ENCODE data around the gene ARRDC1. TPM values are rescaled to one million over a fixed set of nuclear protein-coding genes. Genes with fewer than 3 reads are reported as not detected.

The ARRDC1 gene
- total RNA-seq, 1 donor from 2014 or later = 114 TPM

DNA sequence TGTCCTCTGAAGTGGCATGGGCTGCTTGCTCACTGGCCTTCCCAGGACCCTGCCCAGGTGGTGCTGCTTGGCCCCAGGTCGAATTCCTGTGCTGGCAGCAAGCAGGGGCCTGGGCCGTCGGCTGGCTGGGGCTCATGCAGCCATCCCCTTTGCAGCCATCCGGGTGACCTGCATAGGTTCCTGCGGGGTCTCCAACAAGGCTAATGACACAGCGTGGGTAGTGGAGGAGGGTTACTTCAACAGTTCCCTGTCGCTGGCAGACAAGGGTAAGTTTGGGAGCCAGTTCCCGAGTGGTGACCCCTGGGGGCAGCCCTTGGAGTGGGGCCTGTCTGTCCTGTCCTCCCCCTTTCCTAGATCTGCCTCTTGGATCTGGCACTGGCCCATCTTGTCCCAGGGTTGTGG, 7.3 kb downstream of the ARRDC1 start:
- Histone ChIP-seq H3K36me3 (peaks cover 0 to 24% of the 10 kb centered on the region in 2 donors), H3K27ac (peak overlapping the region; percentile 69), H3K9me3 (no peaks in the 10 kb centered on the region), H3K27me3 (no peaks in the 10 kb centered on the region), H3K4me3 (peak overlapping the region in 1 of 2 donors; percentile 25), H3K4me1 (peaks cover 59% of the 10 kb centered on the region)
- TF ChIP-seq, protein P1, sequence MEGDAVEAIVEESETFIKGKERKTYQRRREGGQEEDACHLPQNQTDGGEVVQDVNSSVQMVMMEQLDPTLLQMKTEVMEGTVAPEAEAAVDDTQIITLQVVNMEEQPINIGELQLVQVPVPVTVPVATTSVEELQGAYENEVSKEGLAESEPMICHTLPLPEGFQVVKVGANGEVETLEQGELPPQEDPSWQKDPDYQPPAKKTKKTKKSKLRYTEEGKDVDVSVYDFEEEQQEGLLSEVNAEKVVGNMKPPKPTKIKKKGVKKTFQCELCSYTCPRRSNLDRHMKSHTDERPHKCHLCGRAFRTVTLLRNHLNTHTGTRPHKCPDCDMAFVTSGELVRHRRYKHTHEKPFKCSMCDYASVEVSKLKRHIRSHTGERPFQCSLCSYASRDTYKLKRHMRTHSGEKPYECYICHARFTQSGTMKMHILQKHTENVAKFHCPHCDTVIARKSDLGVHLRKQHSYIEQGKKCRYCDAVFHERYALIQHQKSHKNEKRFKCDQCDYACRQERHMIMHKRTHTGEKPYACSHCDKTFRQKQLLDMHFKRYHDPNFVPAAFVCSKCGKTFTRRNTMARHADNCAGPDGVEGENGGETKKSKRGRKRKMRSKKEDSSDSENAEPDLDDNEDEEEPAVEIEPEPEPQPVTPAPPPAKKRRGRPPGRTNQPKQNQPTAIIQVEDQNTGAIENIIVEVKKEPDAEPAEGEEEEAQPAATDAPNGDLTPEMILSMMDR (IDR thresholded peaks at IDR 0.05) = no peak
- no peak for DNase-seq (ENCODE audit: extremely low spot score in 2 of 2)
- intact Hi-C loops (cut with DNase I) = no loop called here

DNA sequence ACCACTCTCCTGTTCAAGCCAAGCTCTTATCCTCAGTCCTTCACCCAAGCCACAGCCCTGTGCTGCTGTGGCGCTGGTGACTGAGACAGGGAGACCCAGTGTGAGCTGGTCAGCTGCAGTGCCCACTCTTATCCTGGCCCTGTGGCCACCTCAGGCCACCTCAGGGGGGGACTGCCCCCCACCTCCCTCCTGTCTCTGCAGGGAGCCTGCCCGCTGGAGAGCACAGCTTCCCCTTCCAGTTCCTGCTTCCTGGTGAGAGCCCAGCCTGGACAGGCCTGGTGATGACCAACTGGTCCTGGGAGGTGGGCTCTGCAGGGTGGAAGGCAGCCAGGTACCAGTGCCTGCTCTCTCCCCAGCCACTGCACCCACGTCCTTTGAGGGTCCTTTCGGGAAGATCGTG, 7.8 kb downstream of the ARRDC1 start:
- peak overlapping the region; percentile 69 for H3K27ac ChIP-seq
- intact Hi-C loops (cut with DNase I) = no loop called here
- H3K4me3 ChIP-seq = peak overlapping the region in 1 of 2 donors; percentile 25
- H3K9me3 ChIP-seq = no peaks in the 10 kb centered on the region
- H3K27me3 ChIP-seq = no peaks in the 10 kb centered on the region
- H3K36me3 ChIP-seq = peaks cover 0 to 24% of the 10 kb centered on the region in 2 donors
- DNase-seq (ENCODE audit: extremely low spot score in 2 of 2) = no peak
- no peak for TF ChIP-seq POLR2AphosphoS5 (IDR thresholded peaks at IDR 0.05; ENCODE audit: insufficient read depth in 1 of 2, low read depth in 1 of 2)
- TF ChIP-seq, protein P1 (IDR thresholded peaks at IDR 0.05) = no peak
- no peak for TF ChIP-seq POLR2A (IDR thresholded peaks at IDR 0.05)
- peaks cover 59% of the 10 kb centered on the region for H3K4me1 ChIP-seq

DNA sequence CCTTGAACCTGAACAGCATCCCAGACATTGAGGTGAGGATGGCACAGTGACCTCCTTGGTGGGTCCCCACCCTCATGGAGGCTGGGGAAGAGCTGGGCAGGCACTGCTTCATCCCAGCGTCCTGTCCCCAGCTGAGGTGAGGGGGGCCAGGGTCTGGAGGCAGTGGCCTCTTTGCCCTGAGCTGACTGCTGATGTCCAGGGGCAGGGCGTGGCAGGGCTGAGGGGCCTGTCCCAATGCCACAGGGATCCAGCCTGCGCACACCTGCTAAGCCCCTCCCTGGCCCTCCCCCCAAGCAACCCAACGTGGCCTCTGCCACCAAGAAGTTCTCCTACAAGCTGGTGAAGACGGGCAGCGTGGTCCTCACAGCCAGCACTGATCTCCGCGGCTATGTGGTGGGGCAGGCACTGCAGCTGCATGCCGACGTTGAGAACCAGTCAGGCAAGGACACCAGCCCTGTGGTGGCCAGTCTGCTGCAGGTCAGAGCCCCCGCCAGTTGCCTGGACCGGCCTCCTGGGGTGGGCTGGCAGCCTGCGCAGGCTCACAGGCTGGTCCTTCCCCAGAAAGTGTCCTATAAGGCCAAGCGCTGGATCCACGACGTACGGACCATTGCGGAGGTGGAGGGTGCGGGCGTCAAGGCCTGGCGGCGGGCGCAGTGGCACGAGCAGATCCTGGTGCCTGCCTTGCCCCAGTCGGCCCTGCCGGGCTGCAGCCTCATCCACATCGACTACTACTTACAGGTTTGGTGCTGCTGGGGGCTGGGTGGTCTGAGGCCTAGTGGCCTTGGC, 8.4 kb downstream of the ARRDC1 start:
- TF ChIP-seq, protein P1 (IDR thresholded peaks at IDR 0.05) = no peak
- TF ChIP-seq POLR2A (IDR thresholded peaks at IDR 0.05) = no peak
- no peak for TF ChIP-seq POLR2AphosphoS5 (IDR thresholded peaks at IDR 0.05; ENCODE audit: insufficient read depth in 1 of 2, low read depth in 1 of 2)
- no peaks in the 10 kb centered on the region for H3K27me3 ChIP-seq
- H3K4me1 ChIP-seq = peaks cover 56% of the 10 kb centered on the region
- H3K4me3 ChIP-seq = peak overlapping the region in 1 of 2 donors; percentile 25
- H3K27ac ChIP-seq = peak overlapping the region; percentile 69
- peaks cover 0 to 24% of the 10 kb centered on the region in 2 donors for H3K36me3 ChIP-seq
- no peak for DNase-seq (ENCODE audit: extremely low spot score in 2 of 2)
- intact Hi-C loops (cut with DNase I) = no loop called here
- no peaks in the 10 kb centered on the region for H3K9me3 ChIP-seq

DNA sequence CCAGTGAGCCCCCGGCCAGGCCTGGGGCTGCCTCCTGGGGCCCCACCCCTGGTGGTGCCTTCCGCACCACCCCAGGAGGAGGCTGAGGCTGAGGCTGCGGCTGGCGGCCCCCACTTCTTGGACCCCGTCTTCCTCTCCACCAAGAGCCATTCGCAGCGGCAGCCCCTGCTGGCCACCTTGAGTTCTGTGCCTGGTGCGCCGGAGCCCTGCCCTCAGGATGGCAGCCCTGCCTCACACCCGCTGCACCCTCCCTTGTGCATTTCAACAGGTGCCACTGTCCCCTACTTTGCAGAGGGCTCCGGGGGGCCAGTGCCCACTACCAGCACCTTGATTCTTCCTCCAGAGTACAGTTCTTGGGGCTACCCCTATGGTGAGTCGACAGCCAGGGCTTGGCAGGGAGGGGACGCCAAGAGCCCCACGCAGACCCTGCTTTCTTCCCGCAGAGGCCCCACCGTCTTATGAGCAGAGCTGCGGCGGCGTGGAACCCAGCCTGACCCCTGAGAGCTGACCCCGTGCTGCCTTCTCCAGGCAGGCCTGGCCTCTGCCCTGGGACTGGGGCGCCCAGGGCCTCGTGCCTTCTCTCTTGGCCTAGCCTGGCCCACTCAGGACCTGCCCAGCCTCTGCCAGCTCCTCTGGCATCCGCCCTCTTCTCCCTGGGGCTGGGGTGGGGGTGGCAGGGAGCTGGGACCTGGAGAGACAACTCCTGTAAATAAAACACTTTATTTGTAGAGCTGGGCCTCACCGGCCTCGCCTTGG, 9.3 kb downstream of the ARRDC1 start:
- Histone ChIP-seq H3K9me3 (no peaks in the 10 kb centered on the region), H3K4me3 (no peak overlapping the region), H3K27ac (no peak overlapping the region), H3K27me3 (no peaks in the 10 kb centered on the region), H3K4me1 (peaks cover 60% of the 10 kb centered on the region), H3K36me3 (peaks cover 0 to 24% of the 10 kb centered on the region in 2 donors)
- TF ChIP-seq POLR2AphosphoS5 (IDR thresholded peaks at IDR 0.05; ENCODE audit: insufficient read depth in 1 of 2, low read depth in 1 of 2) (no peak), POLR2A (IDR thresholded peaks at IDR 0.05) (no peak)
- TF ChIP-seq, protein P1 (IDR thresholded peaks at IDR 0.05) = no peak
- DNase-seq (ENCODE audit: extremely low spot score in 2 of 2) = no peak
- intact Hi-C loops (cut with DNase I) = no loop called here
